HepG2 (cell line): ENCODE results near the gene MAP2K2. TPM values are rescaled to one million over a fixed set of nuclear protein-coding genes. Genes with fewer than 3 reads are reported as not detected.

Experiments
- CREB1 ChIP-seq, 2 experiments: fragments of 450-650 bp in 1 of 2; IDR thresholded peaks; 2 replicates each; pipeline ENCODE4 v1.6.1; 2016 to 2017; ENCODE audit warnings: control low read depth in 1 of 2, mild to moderate bottlenecking in 1 of 2, missing compliant biosample characterization in 1 of 2, missing genetic modification characterization in 1 of 2
- GFI1 ChIP-seq: sonication (generic); formaldehyde crosslinking; IDR thresholded peaks from 2 replicates; pipeline ENCODE4 v1.5.0; 2020; ENCODE audit warnings: missing genetic modification reagents, mild to moderate bottlenecking, borderline replicate concordance
- HNRNPUL1 ChIP-seq: fragments of 200-400 bp; formaldehyde crosslinking; IDR thresholded peaks from 2 replicates; pipeline ENCODE4 v1.6.1; 2017; ENCODE audit warnings: low read depth, mild to moderate bottlenecking, low read length, moderate library complexity
- HOXD1 ChIP-seq: sonication (generic); formaldehyde crosslinking; IDR thresholded peaks from 2 replicates; pipeline ENCODE4 v1.5.0; 2020; ENCODE audit warnings: missing genetic modification reagents
- IKZF1 ChIP-seq: fragments of 450-650 bp; IDR thresholded peaks from 2 replicates; pipeline ENCODE4 v1.7.1; 2016
- NBN ChIP-seq: fragments of 450-650 bp; conservative IDR thresholded peaks from 2 replicates; pipeline ENCODE4 v1.6.1; 2017
- NR3C1 ChIP-seq: sonication (generic); formaldehyde crosslinking; IDR thresholded peaks from 2 replicates; pipeline ENCODE4 v1.4.0; 2020; ENCODE audit warnings: missing genetic modification reagents
- PBX3 ChIP-seq: sonication (generic); formaldehyde crosslinking; IDR thresholded peaks from 2 replicates; pipeline ENCODE4 v1.8.1; 2023; ENCODE audit warnings: missing genetic modification reagents, inconsistent platforms, borderline replicate concordance
- PHF5A ChIP-seq: IDR thresholded peaks from one replicate; pipeline ENCODE4 v1.6.1; 2018; ENCODE audit warnings: low read depth, missing genetic modification reagents; ENCODE audit not compliant: unreplicated experiment
- SNAPC2 ChIP-seq: sonication (generic); formaldehyde crosslinking; IDR thresholded peaks from 2 replicates; pipeline ENCODE4 v1.8.1; 2022; ENCODE audit warnings: mild to moderate bottlenecking, missing genetic modification reagents
- SNAPC5 ChIP-seq: sonication (generic); formaldehyde crosslinking; IDR thresholded peaks from 2 replicates; pipeline ENCODE4 v1.8.1; 2023; ENCODE audit warnings: mild to moderate bottlenecking, missing genetic modification reagents, borderline replicate concordance
- SP1 ChIP-seq, 2 experiments: fragments of 450-650 bp in 1 of 2; sonication (generic) in 1 of 2; formaldehyde crosslinking in 1 of 2; IDR thresholded peaks; 2 replicates each; pipeline versions ENCODE4 v1.4.0 to v1.6.1; 2016 to 2020; ENCODE audit warnings: missing genetic modification reagents in 1 of 2
- TSC22D2 ChIP-seq: sonication (generic); formaldehyde crosslinking; IDR thresholded peaks from 2 replicates; pipeline ENCODE4 v1.5.1; 2020; ENCODE audit warnings: missing genetic modification reagents, mild to moderate bottlenecking, borderline replicate concordance
- ZNF138 ChIP-seq: sonication (generic); formaldehyde crosslinking; IDR thresholded peaks from 2 replicates; pipeline ENCODE4 v1.5.0; 2020; ENCODE audit warnings: mild to moderate bottlenecking, low read depth, missing genetic modification reagents
- ZNF318 ChIP-seq: sonication (generic); formaldehyde crosslinking; IDR thresholded peaks from 2 replicates; pipeline ENCODE4 v1.4.0; 2020; ENCODE audit warnings: mild to moderate bottlenecking, missing genetic modification reagents
- ZNF713 ChIP-seq: sonication (generic); formaldehyde crosslinking; IDR thresholded peaks from 2 replicates; pipeline ENCODE4 v1.4.0; 2020; ENCODE audit warnings: mild to moderate bottlenecking, missing genetic modification reagents
- ZNF770 ChIP-seq: sonication (generic); formaldehyde crosslinking; IDR thresholded peaks from 2 replicates; pipeline ENCODE4 v1.5.0; 2020; ENCODE audit warnings: mild to moderate bottlenecking, missing genetic modification reagents
- polyA plus RNA-seq, 8 experiments: library from polyadenylated mRNA; depleted of rRNA in 3 of 8; stranded (reverse) in 7 of 8; unstranded in 1 of 8; fragments of >200 nt; fragmentation: Illumina TruSeq in 4 of 8; extraction: Trizol in 4 of 8; gene quantifications; 2 replicates each; pipeline versions ENCODE4 v1.2.1 to v1.2.3, GENCODE V29; 2011 to 2016; ENCODE audit warnings: low read depth in 4 of 8, missing spikeins in 1 of 8, mixed read lengths in 1 of 8; ENCODE audit not compliant: insufficient read depth in 1 of 8
- total RNA-seq, 5 experiments: library from RNA; depleted of rRNA; stranded (reverse); fragments of >200 nt; fragmentation: Illumina TruSeq; extraction: Trizol; gene quantifications; 2 replicates each; pipeline ENCODE4 v1.2.3, GENCODE V29; 2016; ENCODE audit warnings: low read depth in 1 of 5

Gene MAP2K2
- total and polyA plus RNA-seq, 2 of the 13 experiments (the other 11 are each of a cell fraction or from before 2014, with no cell fraction given) = 70.3 to 80.9 TPM

GRCh38 chr19:4123615-4124568 is at the start of gene MAP2K2 (continued):
- no peak for TF ChIP-seq PHF5A (CRISPR knock-in tag)
- TF ChIP-seq CREB1 (IDR thresholded peaks at IDR 0.05) = no peak
- no peak for TF ChIP-seq CREB1 (CRISPR knock-in tag; IDR thresholded peaks at IDR 0.05)
- TF ChIP-seq ZNF318 = 0 out of 2 replicates have a peak, but pooled peaks have one; percentile 66
- peak; percentile 95 for TF ChIP-seq SP1 (IDR thresholded peaks at IDR 0.05)
- peak; percentile 84 for TF ChIP-seq SP1 (CRISPR knock-in tag; IDR thresholded peaks at IDR 0.05)
- 0 out of 2 replicates have a peak, but pooled peaks have one; percentile 67 for TF ChIP-seq ZNF713 (CRISPR knock-in tag)
- TF ChIP-seq SNAPC2 (CRISPR knock-in tag) = peak; percentile 91
- TF ChIP-seq SNAPC5 = no peak
- peak; percentile 57; the same call in 1 of the 2 replicates for TF ChIP-seq GFI1 (CRISPR knock-in tag)
- TF ChIP-seq NBN = no peak
- no peak for TF ChIP-seq HNRNPUL1
- peak; percentile 69; the same call in 1 of the 2 replicates for TF ChIP-seq TSC22D2 (CRISPR knock-in tag)
- no peak for TF ChIP-seq ZNF770 (CRISPR knock-in tag)
- no peak for TF ChIP-seq IKZF1
- TF ChIP-seq PBX3 = no peak
- no peak for TF ChIP-seq NR3C1 (CRISPR knock-in tag)
- TF ChIP-seq ZNF138 (CRISPR knock-in tag) = no peak
- TF ChIP-seq HOXD1 = peak; percentile 68
